ENCODE data around the gene NOX3. TPM values are rescaled to one million over a fixed set of nuclear protein-coding genes. Genes with fewer than 3 reads are reported as not detected.
A peak's percentile ranks its signal among the peaks of the same experiment; 100 is the strongest.

NOX3 gene
- total and polyA plus RNA-seq, 9 of the 15 experiments (the other 6 are each of a cell fraction or from before 2014, with no cell fraction given), result not detected

- Histone ChIP-seq H3K27ac (ENCODE audit: extremely low read depth, low read depth, low read length) (no peak overlapping the region), H3K4me1 (replicated peaks in 1 of 2; ENCODE audit: control insufficient read depth in 2 of 2, insufficient read depth in 2 of 2, low read length in 2 of 2) (no peaks in the 10 kb centered on the region), H4K20me1 (replicated peaks; ENCODE audit: control insufficient read depth, insufficient read depth, low read length) (no peaks in the 10 kb centered on the region), H2AFZ (ENCODE audit: low read depth, low read length) (no peak overlapping the region), H3K9me1 (ENCODE audit: control insufficient read depth, insufficient read depth, low read length) (no peaks in the 10 kb centered on the region), H3K9ac (ENCODE audit: insufficient read depth in 1 of 2, low read depth in 2 of 2, low read length in 2 of 2) (no peak overlapping the region), H3K36me3 (ENCODE audit: control insufficient read depth, insufficient read depth, low read length) (no peaks in the 10 kb centered on the region), H3K79me2 (ENCODE audit: control insufficient read depth, insufficient read depth, low read length) (no peaks in the 10 kb centered on the region), H3K27me3 (ENCODE audit: control insufficient read depth in 2 of 2, insufficient read depth in 2 of 2, low read length in 2 of 2) (no peaks in the 10 kb centered on the region; a peak in 1 of 5 replicates), H3K4me3 (no peak overlapping the region), H3K9me3 (replicated peaks; ENCODE audit: control insufficient read depth, insufficient read depth, low read depth, low read length) (no peaks in the 10 kb centered on the region), H3K4me2 (ENCODE audit: insufficient read depth, low read length) (no peak overlapping the region)
- intact Hi-C loops (cut with micrococcal nuclease), result no loop called here
- no peak for ATAC-seq
- BruUV-seq (replicated peaks), result no TSS peak
- ChIA-PET POLR2A (no interaction called here), CTCF (ENCODE audit: low intra/inter-chr PET ratio) (no interaction called here)
- WGBS (ENCODE audit: insufficient coverage, low coverage, missing lambda C conversion rate), result under 1% methylated on average over 14 of the region's 14 CpGs
- in situ Hi-C loops (cut with MboI), result no loop called here
- no peak for TF ChIP-seq YBX1 (IDR thresholded peaks at IDR 0.05)
- peak; percentile 28; the same call in 1 of the 2 replicates for TF ChIP-seq CBFA2T3 (IDR thresholded peaks at IDR 0.05)
- peak; percentile 15; the same call in 1 of the 2 replicates for TF ChIP-seq PKNOX1 (IDR thresholded peaks at IDR 0.05)
- TF ChIP-seq MEIS2 (IDR thresholded peaks at IDR 0.05; ENCODE audit: partially characterized antibody), result peak; percentile 65
- no peak for TF ChIP-seq ZSCAN29 (IDR thresholded peaks at IDR 0.05)
- TF ChIP-seq, protein P1, sequence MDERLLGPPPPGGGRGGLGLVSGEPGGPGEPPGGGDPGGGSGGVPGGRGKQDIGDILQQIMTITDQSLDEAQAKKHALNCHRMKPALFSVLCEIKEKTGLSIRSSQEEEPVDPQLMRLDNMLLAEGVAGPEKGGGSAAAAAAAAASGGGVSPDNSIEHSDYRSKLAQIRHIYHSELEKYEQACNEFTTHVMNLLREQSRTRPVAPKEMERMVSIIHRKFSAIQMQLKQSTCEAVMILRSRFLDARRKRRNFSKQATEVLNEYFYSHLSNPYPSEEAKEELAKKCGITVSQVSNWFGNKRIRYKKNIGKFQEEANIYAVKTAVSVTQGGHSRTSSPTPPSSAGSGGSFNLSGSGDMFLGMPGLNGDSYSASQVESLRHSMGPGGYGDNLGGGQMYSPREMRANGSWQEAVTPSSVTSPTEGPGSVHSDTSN (CRISPR knock-in tag; IDR thresholded peaks at IDR 0.05; ENCODE audit: low read depth), result no peak
- TF ChIP-seq, protein P1 (tag; conservative IDR thresholded peaks at IDR 0.05; ENCODE audit: low read depth), result peak; percentile 78
- 0 out of 2 replicates have a peak, but pooled peaks have one; percentile 8 for TF ChIP-seq NFIC (IDR thresholded peaks at IDR 0.05)
- TF ChIP-seq ZFP1 (CRISPR knock-in tag; IDR thresholded peaks at IDR 0.05), result peak; percentile 91
- TF ChIP-seq MECOM (CRISPR knock-in tag; IDR thresholded peaks at IDR 0.05), result peak; percentile 55; the same call in 1 of the 2 replicates
- no peak for TF ChIP-seq PYGO2 (tag; IDR thresholded peaks at IDR 0.05)
- no peak for TF ChIP-seq ELK1 (CRISPR knock-in tag; IDR thresholded peaks at IDR 0.05)
- TF ChIP-seq SMAD4 (CRISPR knock-in tag; conservative IDR thresholded peaks at IDR 0.05), result 0 out of 2 replicates have a peak, but pooled peaks have one; percentile 30
- TF ChIP-seq SOX6 (IDR thresholded peaks at IDR 0.05), result 0 out of 2 replicates have a peak, but pooled peaks have one; percentile 25
- peak; percentile 48; the same call in 1 of the 2 replicates for TF ChIP-seq ETV1 (tag; conservative IDR thresholded peaks at IDR 0.05; ENCODE audit: low read depth)
- FAIRE-seq, result no peak
- peak in 1 of 4 experiments; percentile 4 for DNase-seq (ENCODE audit: extremely low read depth in 1 of 4, low spot score in 3 of 4)
Observed at GRCh38 chr6:155449450-155450239, 6.0 kb downstream of the NOX3 start.

Data from K562 (cell line).